Umbilical cord (tissue), 2 donors: ENCODE results near the gene STEAP1B. TPM values are rescaled to one million over a fixed set of nuclear protein-coding genes. Genes with fewer than 3 reads are reported as not detected.

ENCODE experiments used
- DNase-seq: peaks from one replicate; pipeline ENCODE4 v3.0.0-alpha.2; 2015; ENCODE audit warnings: low spot score
- total RNA-seq: library from RNA; depleted of rRNA; stranded (reverse); fragments of >200 nt; gene quantifications from one replicate; pipeline ENCODE4 v1.2.3, GENCODE V29; 2014; ENCODE audit warnings: low replicate concordance; ENCODE audit not compliant: insufficient read depth

The STEAP1B gene
- total RNA-seq, 1 donor from 2014 or later, result 12.3 TPM

GRCh38 chr7:22371878-22372277 is 128.1 kb downstream of the STEAP1B start:
- DNase-seq, result no peak

Other genes starting within 250 kb of the STEAP1B start
- gene RAPGEF5, start 143.0 kb downstream of the STEAP1B start, total RNA-seq, result 131 TPM
- 4.1 TPM for gene IL6, start 227.0 kb upstream of the STEAP1B start, total RNA-seq